Transverse colon (tissue), 4 donors: Measurements from ENCODE around the gene NFASC.

ENCODE experiments used
- EP300 ChIP-seq: sonication (generic); formaldehyde crosslinking; IDR thresholded peaks from one replicate; pipeline ENCODE4 v1.6.1; 2017; ENCODE audit warnings: antibody characterized with exemption, low read depth
- POLR2A ChIP-seq: fragments of 450-650 bp; IDR thresholded peaks from one replicate; pipeline ENCODE4 v1.6.1; 2016; ENCODE audit warnings: antibody characterized with exemption, mild to moderate bottlenecking, moderate library complexity
- POLR2AphosphoS5 ChIP-seq, 3 donors: sonication (generic); formaldehyde crosslinking; IDR thresholded peaks; one replicate each; pipeline ENCODE4 v1.6.1; 2016; ENCODE audit warnings: antibody characterized with exemption in 3 of 3
- TF ChIP-seq, protein P1 (sequence below), 5 experiments: fragments of 200-600 bp in 3 of 5; fragments of 450-650 bp in 2 of 5; sonication (generic) in 3 of 5; IDR thresholded peaks; 1 replicate in 2 of 5; 2 replicates in 3 of 5; pipeline ENCODE4 v1.5.1; 2016 to 2017; ENCODE audit warnings: antibody characterized with exemption in 5 of 5, inconsistent platforms in 3 of 5, mild to moderate bottlenecking in 2 of 5, moderate library complexity in 1 of 5

DNA sequence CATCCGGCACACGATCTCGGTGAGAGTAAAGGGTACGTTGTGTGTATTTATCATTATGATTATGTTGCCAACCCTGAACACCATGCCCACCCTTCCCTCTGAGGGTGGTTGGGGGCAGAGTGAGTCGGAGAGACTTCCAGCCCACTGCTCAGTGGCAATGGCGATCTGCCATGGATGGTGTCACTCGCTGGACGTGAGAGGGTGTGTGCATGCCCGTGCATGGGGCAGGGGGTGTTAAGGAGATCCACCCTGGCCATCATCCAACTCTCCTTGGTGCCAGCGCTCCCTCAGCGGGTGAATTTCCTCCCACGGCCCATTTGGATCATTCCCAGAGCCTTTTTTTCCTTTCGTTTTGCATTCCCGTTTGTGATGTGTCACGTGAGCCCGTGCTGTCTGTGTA, 98.3 kb downstream of the NFASC start:
- TF ChIP-seq, protein P1, sequence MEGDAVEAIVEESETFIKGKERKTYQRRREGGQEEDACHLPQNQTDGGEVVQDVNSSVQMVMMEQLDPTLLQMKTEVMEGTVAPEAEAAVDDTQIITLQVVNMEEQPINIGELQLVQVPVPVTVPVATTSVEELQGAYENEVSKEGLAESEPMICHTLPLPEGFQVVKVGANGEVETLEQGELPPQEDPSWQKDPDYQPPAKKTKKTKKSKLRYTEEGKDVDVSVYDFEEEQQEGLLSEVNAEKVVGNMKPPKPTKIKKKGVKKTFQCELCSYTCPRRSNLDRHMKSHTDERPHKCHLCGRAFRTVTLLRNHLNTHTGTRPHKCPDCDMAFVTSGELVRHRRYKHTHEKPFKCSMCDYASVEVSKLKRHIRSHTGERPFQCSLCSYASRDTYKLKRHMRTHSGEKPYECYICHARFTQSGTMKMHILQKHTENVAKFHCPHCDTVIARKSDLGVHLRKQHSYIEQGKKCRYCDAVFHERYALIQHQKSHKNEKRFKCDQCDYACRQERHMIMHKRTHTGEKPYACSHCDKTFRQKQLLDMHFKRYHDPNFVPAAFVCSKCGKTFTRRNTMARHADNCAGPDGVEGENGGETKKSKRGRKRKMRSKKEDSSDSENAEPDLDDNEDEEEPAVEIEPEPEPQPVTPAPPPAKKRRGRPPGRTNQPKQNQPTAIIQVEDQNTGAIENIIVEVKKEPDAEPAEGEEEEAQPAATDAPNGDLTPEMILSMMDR (IDR thresholded peaks at IDR 0.05): no peak
- TF ChIP-seq EP300: no peak
- no peak for TF ChIP-seq POLR2A
- TF ChIP-seq POLR2AphosphoS5 (IDR thresholded peaks at IDR 0.05): no peak
